Naive thymus-derived CD4-positive, alpha-beta T cell (primary cell): ENCODE measurements around the gene POMT1. TPM values are rescaled to one million over a fixed set of nuclear protein-coding genes. Genes with fewer than 3 reads are reported as not detected.
A peak's percentile ranks its signal among the peaks of the same experiment; 100 is the strongest.

Source experiments
- ATAC-seq: fragments of 150-1000 bp; cut with Tn5 transposase; 2 replicates; pipeline ENCODE4 v1.10.0; 2021; ENCODE audit warnings: mild to moderate bottlenecking, moderate library complexity
- CTCF ChIA-PET: fragments of 350-600 bp; sonication (Branson Sonifier 250); formaldehyde crosslinking; loops from one replicate; lab custom pipeline; 2021; ENCODE audit warnings: antibody characterized with exemption; lab: Charles Lee
- POLR2A ChIA-PET: fragments of 350-600 bp; sonication (Branson Sonifier 250); formaldehyde crosslinking; loops from one replicate; lab custom pipeline; 2021; ENCODE audit warnings: antibody characterized with exemption, inconsistent platforms; lab: Charles Lee
- DNase-seq, 9 donors: peaks; one replicate each; pipeline versions ENCODE4 v3.0.0 to v3.0.0-alpha.2; 2020 to 2022; ENCODE audit warnings: mixed read lengths in 1 of 9
- H3K27ac ChIP-seq: one replicate; pipeline ENCODE4 v1.7.0; 2013; ENCODE audit warnings: mild to moderate bottlenecking, low read depth, low read length, moderate library complexity
- H3K27me3 ChIP-seq, 2 donors: one replicate each; pipeline ENCODE4 v1.7.0; 2013; ENCODE audit warnings: low read length in 2 of 2, mild to moderate bottlenecking in 2 of 2, moderate library complexity in 2 of 2; ENCODE audit not compliant: control insufficient read depth in 2 of 2, insufficient read depth in 2 of 2
- H3K36me3 ChIP-seq, 3 experiments: 1 replicate in 2 of 3; 2 replicates in 1 of 3; pipeline ENCODE4 v1.7.0; 2013; ENCODE audit warnings: low read length in 3 of 3, mild to moderate bottlenecking in 3 of 3, moderate library complexity in 1 of 3; ENCODE audit not compliant: insufficient read depth in 3 of 3, control insufficient read depth in 2 of 3
- H3K4me1 ChIP-seq, 2 donors: one replicate each; pipeline ENCODE4 v1.7.0; 2013; ENCODE audit warnings: low read length in 2 of 2, mild to moderate bottlenecking in 2 of 2, moderate library complexity in 1 of 2; ENCODE audit not compliant: control insufficient read depth in 2 of 2, insufficient read depth in 2 of 2
- H3K4me3 ChIP-seq: 2 replicates; pipeline ENCODE4 v1.7.0; 2013; ENCODE audit warnings: mild to moderate bottlenecking, low read length
- H3K9me3 ChIP-seq, 3 experiments: 1 replicate in 2 of 3; 2 replicates in 1 of 3; pipeline ENCODE4 v1.7.0; 2013; ENCODE audit warnings: low read length in 3 of 3; ENCODE audit not compliant: control insufficient read depth in 2 of 3
- H3K27ac Mint-ChIP-seq, 9 donors: one replicate each; pipeline ENCODE4 v1.8.0; 2020 to 2022; ENCODE audit warnings: mixed read lengths in 9 of 9, mild to moderate bottlenecking in 8 of 9, moderate library complexity in 5 of 9, inconsistent platforms in 2 of 9
- H3K27me3 Mint-ChIP-seq, 5 donors: one replicate each; pipeline ENCODE4 v1.8.0; 2021 to 2022; ENCODE audit warnings: mixed read lengths in 5 of 5, mild to moderate bottlenecking in 1 of 5
- H3K36me3 Mint-ChIP-seq, 5 donors: one replicate each; pipeline ENCODE4 v1.8.0; 2020 to 2022; ENCODE audit warnings: mixed read lengths in 5 of 5, mild to moderate bottlenecking in 3 of 5, inconsistent platforms in 1 of 5
- H3K4me1 Mint-ChIP-seq, 7 donors: one replicate each; pipeline ENCODE4 v1.8.0; 2020 to 2022; ENCODE audit warnings: mixed read lengths in 7 of 7, mild to moderate bottlenecking in 3 of 7, inconsistent platforms in 1 of 7
- H3K4me3 Mint-ChIP-seq, 10 donors: one replicate each; pipeline ENCODE4 v1.8.0; 2020 to 2022; ENCODE audit warnings: mild to moderate bottlenecking in 10 of 10, mixed read lengths in 10 of 10, moderate library complexity in 6 of 10, inconsistent platforms in 2 of 10
- H3K9me3 Mint-ChIP-seq, 11 donors: one replicate each; pipeline ENCODE4 v1.8.0; 2020 to 2022; ENCODE audit warnings: mixed read lengths in 11 of 11, mild to moderate bottlenecking in 4 of 11, inconsistent platforms in 1 of 11, moderate library complexity in 1 of 11
- intact Hi-C, 2 donors: fragments of 100-400 bp; cut with micrococcal nuclease; formaldehyde crosslinking; loops; one replicate each; pipeline ENCODE4 v1.15.1; 2023
- polyA plus RNA-seq, 2 donors: library from polyadenylated mRNA; unstranded; fragments of 300-500 nt; fragmentation: Illumina TruSeq; gene quantifications; one replicate each; pipeline ENCODE4 v1.2.3, GENCODE V29; 2021
- total RNA-seq, 6 experiments: library from RNA in 5 of 6; stranded (reverse) in 5 of 6; gene quantifications; 1 replicate in 5 of 6; 2 replicates in 1 of 6; pipeline ENCODE4 v1.2.3 and lab custom pipeline; 2021 to 2026

The POMT1 gene
- total and polyA plus RNA-seq, 7 experiments from 2014 or later, result 13.3 to 55.8 (median 41.0) TPM

DNA sequence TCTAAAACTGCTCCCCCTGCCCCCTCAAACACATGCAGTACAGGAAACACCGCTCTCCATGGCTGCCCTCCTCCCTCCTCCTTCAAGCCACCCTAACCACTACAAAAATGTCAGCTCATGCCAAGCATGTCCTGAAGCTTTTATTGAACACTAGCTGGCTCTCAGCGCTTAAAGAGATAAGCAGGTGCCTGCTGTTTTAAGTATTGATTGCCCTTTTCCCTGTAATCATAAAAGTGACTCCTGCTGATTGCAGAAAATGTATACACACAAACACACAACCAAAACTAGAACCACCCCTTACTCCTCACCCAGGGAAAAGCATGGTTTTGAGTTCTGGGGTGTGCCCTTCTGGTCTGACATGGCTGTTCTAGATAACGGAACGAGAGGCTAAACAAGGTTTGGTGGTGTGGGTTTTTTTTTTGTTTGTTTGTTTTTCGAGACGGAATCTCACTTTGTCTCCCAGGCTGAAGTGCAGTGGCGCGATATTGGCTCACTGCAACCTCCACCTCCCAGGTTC lies 32.1 kb downstream of the POMT1 start:
- H3K4me3 ChIP-seq, result no peak overlapping the region
- ChIA-PET CTCF (interaction anchor here (1.6 kb wide), 1 partner anchor 57 kb away, joined by 3 read pairs; no protein-coding TSS in a partner anchor), POLR2A (interaction anchor here (0.6 to 1.4 kb wide), 3 partner anchors 31 to 44 kb away, joined by 3 to 4 read pairs (median 4); no protein-coding TSS in a partner anchor)
- ATAC-seq (peak; percentile 47), DNase-seq (peak in 7 of 9 donors; percentile 36 to 69 (median 56))
- H3K36me3 ChIP-seq, result peaks cover 0 to 3% (median 0%) of the 10 kb centered on the region in 3 experiments
- Mint-ChIP-seq H3K27ac (peak overlapping the region; percentile 1 to 77 (median 62)), H3K27me3 (no peaks in the 10 kb centered on the region), H3K36me3 (no peaks in the 10 kb centered on the region), H3K9me3 (peaks cover 0 to 2% (median 0%) of the 10 kb centered on the region in 11 donors), H3K4me1 (peaks cover 17 to 66% (median 38%) of the 10 kb centered on the region in 7 donors), H3K4me3 (peak overlapping the region; percentile 21 to 86 (median 72))
- H3K4me1 ChIP-seq, result peaks cover 32 to 40% of the 10 kb centered on the region in 2 donors
- intact Hi-C loops, result loop anchor here (5.0 to 10.0 kb wide), 4 partner anchors 53 to 820 kb away; partner anchors contain the start of genes NUP214 (in 1 of the 2), RAPGEF1 (in 1 of the 2) and SETX (in 1 of the 2)
- H3K9me3 ChIP-seq, result no peaks in the 10 kb centered on the region
- no peaks in the 10 kb centered on the region for H3K27me3 ChIP-seq
- peak overlapping the region; percentile 43 for H3K27ac ChIP-seq

DNA sequence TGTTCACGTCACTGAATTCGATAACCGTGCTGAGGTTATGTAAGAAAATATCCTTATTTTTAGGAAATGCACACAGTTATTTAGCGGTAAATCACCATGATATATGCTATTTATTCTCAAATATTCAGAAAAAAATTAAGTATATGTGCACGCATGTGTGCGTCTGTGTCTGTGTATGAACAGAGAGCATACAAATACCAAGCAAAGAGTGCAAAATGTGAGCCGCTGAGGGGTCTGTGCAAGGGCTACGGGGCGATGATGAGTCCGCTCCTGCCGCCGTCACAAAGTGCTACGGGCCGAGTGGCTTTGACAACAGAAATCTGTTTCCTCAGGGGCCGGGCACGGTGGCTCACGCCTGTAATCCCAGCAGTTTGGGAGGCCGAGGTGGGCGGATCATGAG lies 35.2 kb downstream of the POMT1 start:
- ChIA-PET CTCF (no interaction called here), POLR2A (interaction anchor here (1.8 kb wide), 1 partner anchor 8 kb away, joined by 4 read pairs; no protein-coding TSS in a partner anchor)
- Histone ChIP-seq H3K27ac (no peak overlapping the region), H3K4me3 (no peak overlapping the region), H3K27me3 (no peaks in the 10 kb centered on the region), H3K9me3 (peaks cover 0 to 7% (median 0%) of the 10 kb centered on the region in 3 experiments), H3K4me1 (peaks cover 36 to 42% of the 10 kb centered on the region in 2 donors), H3K36me3 (no peaks in the 10 kb centered on the region)
- DNase-seq (no peak), ATAC-seq (no peak)
- H3K9me3 Mint-ChIP-seq, result peaks cover 0 to 12% (median 5%) of the 10 kb centered on the region in 11 donors
- peak overlapping the region in 1 of 10 donors; percentile 18 for H3K4me3 Mint-ChIP-seq
- no peak overlapping the region for H3K27ac Mint-ChIP-seq
- H3K36me3 Mint-ChIP-seq, result peaks cover 0 to 2% (median 0%) of the 10 kb centered on the region in 5 donors
- peaks cover 0 to 2% (median 0%) of the 10 kb centered on the region in 5 donors for H3K27me3 Mint-ChIP-seq
- peaks cover 18 to 63% (median 40%) of the 10 kb centered on the region in 7 donors for H3K4me1 Mint-ChIP-seq
- intact Hi-C loops, result loop anchor here in 1 of 2 donors (10.0 kb wide), 1 partner anchor 817 kb away; the partner anchor contains the start of gene SETX

DNA sequence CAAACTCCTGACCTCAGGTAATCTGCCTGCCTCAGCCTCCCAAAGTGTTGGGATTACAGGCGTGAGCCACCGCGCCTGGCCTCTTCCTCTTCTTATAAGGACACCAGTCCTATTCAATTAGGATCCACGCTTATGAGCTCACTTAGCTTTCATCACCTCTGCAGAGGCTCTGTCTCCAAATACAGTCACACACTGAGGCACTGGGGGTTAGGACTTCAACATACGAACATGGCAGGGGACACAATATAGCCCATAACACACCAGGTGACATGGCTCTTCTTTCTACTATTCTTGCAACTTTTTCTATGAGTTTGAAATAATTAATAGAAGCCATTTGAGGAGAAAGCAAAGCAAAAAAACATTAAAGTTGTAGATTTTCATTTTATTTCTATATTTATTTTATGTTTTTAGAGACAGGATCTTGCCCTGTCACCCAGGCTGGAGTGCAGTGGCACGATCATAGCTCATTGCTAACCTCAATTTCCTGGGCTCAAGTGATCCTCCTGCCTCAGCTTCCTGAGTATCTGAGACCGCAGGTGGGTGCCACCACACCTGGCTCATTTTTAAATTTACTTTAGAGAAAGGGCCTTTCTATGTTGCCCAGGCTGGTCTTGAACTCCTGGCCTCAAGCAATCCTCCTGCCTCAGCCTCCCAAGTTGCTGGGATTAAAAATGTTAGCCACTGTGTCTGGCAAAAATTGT lies 36.7 kb downstream of the POMT1 start:
- H3K9me3 Mint-ChIP-seq, result peaks cover 0 to 26% (median 16%) of the 10 kb centered on the region in 11 donors
- intact Hi-C loops, result loop anchor here in 1 of 2 donors (10.0 kb wide), 1 partner anchor 815 kb away; the partner anchor contains the start of gene SETX
- Histone ChIP-seq H3K9me3 (peaks cover 0 to 21% (median 3%) of the 10 kb centered on the region in 3 experiments), H3K27ac (no peak overlapping the region), H3K4me3 (no peak overlapping the region), H3K36me3 (no peaks in the 10 kb centered on the region), H3K27me3 (no peaks in the 10 kb centered on the region), H3K4me1 (peaks cover 33 to 38% of the 10 kb centered on the region in 2 donors)
- ChIA-PET POLR2A (interaction anchor here (1.0 to 1.8 kb wide), 4 partner anchors 10 to 143 kb away, joined by 3 to 6 read pairs (median 4); no protein-coding TSS in a partner anchor), CTCF (interaction anchor here (0.6 to 1.6 kb wide), 6 partner anchors 10 to 1513 kb away, joined by 3 to 5 read pairs (median 3); no protein-coding TSS in a partner anchor)
- peak overlapping the region in 9 of 10 donors; percentile 45 to 80 (median 65) for H3K4me3 Mint-ChIP-seq
- peak overlapping the region in 6 of 9 donors; percentile 14 to 91 (median 76) for H3K27ac Mint-ChIP-seq
- peaks cover 17 to 58% (median 37%) of the 10 kb centered on the region in 7 donors for H3K4me1 Mint-ChIP-seq
- ATAC-seq (peak; percentile 63), DNase-seq (peak in 5 of 9 donors; percentile 24 to 58 (median 40))
- H3K36me3 Mint-ChIP-seq, result peaks cover 0 to 10% (median 0%) of the 10 kb centered on the region in 5 donors
- peaks cover 0 to 15% (median 0%) of the 10 kb centered on the region in 5 donors for H3K27me3 Mint-ChIP-seq

DNA sequence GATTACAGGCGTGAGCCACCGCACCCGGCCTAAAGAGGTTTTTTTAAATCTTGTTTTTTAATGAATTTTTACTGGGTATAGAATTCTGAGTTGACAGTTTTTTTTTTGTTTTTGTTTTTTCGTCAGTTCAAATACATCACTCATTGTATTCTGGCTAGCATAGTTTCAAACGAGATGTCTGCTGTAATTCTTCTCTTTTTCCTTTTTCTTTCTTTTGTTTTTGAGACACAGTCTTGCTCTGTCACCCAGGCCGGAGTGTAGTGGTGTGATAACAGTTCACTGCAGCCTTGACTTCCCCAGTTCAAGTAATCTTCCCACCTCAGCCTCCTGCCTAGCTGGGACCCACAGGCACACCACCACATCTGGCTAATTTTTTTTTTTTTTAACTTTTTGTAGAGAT lies 40.4 kb downstream of the POMT1 start:
- Mint-ChIP-seq H3K27ac (no peak overlapping the region), H3K27me3 (peaks cover 12 to 47% (median 17%) of the 10 kb centered on the region in 5 donors), H3K4me1 (peaks cover 12 to 44% (median 28%) of the 10 kb centered on the region in 7 donors), H3K9me3 (peaks cover 0 to 36% (median 22%) of the 10 kb centered on the region in 11 donors), H3K36me3 (peaks cover under 1 to 22% (median 4%) of the 10 kb centered on the region in 5 donors), H3K4me3 (no peak overlapping the region)
- no peak for ATAC-seq
- Histone ChIP-seq H3K9me3 (peaks cover 0 to 24% (median 3%) of the 10 kb centered on the region in 3 experiments), H3K36me3 (no peaks in the 10 kb centered on the region), H3K27me3 (peaks cover 0 to 4% of the 10 kb centered on the region in 2 donors), H3K4me3 (no peak overlapping the region), H3K4me1 (peaks cover 21 to 32% of the 10 kb centered on the region in 2 donors), H3K27ac (no peak overlapping the region)
- CTCF ChIA-PET, result no interaction called here
- intact Hi-C loops, result no loop called here
- POLR2A ChIA-PET, result interaction anchor here (0.6 to 0.7 kb wide), 3 partner anchors 19 to 170 kb away, joined by 3 to 5 read pairs (median 4); no protein-coding TSS in a partner anchor
- no peak for DNase-seq

DNA sequence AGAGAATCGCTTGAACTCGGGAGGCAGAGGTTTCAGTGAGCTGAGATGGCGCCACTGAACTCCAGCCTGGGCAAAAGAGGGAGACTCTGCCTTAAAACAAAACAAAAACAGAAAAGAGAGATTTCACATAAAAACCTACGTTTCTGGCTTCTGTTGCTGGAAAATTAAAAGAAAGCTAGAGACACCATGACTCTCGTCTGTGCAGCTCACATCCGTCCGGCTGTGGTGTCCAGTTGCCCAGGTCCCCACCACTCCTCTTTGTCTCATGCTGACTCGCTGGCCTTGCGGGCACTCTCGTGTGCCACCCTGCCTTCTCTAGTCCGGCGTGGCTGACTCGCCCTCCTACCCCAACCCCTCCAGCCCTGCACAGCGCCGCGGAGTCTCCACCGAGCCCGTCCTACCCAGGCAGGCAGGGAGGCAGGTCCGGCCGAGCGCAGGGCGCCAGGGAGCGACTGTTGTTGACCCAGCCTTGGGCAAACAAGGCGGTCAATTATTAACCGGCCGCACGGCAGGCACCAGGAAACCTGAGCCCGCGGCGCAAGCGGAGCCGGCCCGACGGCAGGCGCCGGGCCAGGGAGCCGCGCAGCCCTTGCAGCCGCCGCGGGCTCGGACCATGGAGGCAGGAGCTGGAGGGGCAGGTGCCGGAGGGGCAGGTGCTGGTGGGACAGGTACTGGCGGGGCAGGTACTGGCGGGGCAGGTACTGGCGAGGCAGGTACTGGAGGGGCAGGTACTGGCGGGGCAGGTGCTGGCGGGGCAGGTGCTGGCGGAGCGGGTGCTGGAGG lies 42.5 kb downstream of the POMT1 start, which contains the start of gene PRRT1B:
PRRT1B (plus strand) TSS at position 521 of the 783 bp plus-strand sequence; CDS start at position 614, 93 bp downstream.
- peak within 1 kb of the TSS; percentile 21 to 86 (median 62) for H3K4me3 Mint-ChIP-seq
- H3K9me3 Mint-ChIP-seq, result peaks cover 0 to 52% (median 23%) of the 10 kb centered on the region in 11 donors
- ChIA-PET POLR2A (no interaction called here), CTCF (interaction anchor here (0.7 kb wide), 1 partner anchor 14 kb away, joined by 4 read pairs; no protein-coding TSS in a partner anchor)
- peaks cover 9 to 31% (median 23%) of the 10 kb centered on the region in 7 donors for H3K4me1 Mint-ChIP-seq
- peaks cover 32 to 67% (median 37%) of the 10 kb centered on the region in 5 donors for H3K27me3 Mint-ChIP-seq
- ATAC-seq (no peak), DNase-seq (no peak)
- Histone ChIP-seq H3K9me3 (peaks cover 0 to 24% (median 3%) of the 10 kb centered on the region in 3 experiments), H3K4me1 (peaks cover 6 to 21% of the 10 kb centered on the region in 2 donors), H3K36me3 (no peaks in the 10 kb centered on the region), H3K4me3 (no peak within 1 kb of the TSS), H3K27ac (no peak within 1 kb of the TSS), H3K27me3 (peaks cover 0 to 4% of the 10 kb centered on the region in 2 donors)
- intact Hi-C loops, result no loop called here
- peak within 1 kb of the TSS in 1 of 9 donors; percentile 77 for H3K27ac Mint-ChIP-seq
- H3K36me3 Mint-ChIP-seq, result peaks cover 4 to 22% (median 10%) of the 10 kb centered on the region in 5 donors
